Thyroid gland (tissue), 4 donors: ENCODE data around the gene TSPAN12.

ENCODE experiments used
- CTCF ChIP-seq, 6 experiments: fragments of 200-600 bp in 3 of 6; fragments of 450-650 bp in 3 of 6; sonication (generic) in 3 of 6; IDR thresholded peaks; one replicate each; pipeline ENCODE4 v1.5.1; 2016 to 2019; ENCODE audit warnings: antibody characterized with exemption in 6 of 6, mild to moderate bottlenecking in 2 of 6, inconsistent platforms in 1 of 6, moderate library complexity in 1 of 6
- POLR2A ChIP-seq, 2 donors: fragments of 450-650 bp; IDR thresholded peaks; one replicate each; pipeline ENCODE4 v1.6.1; 2017; ENCODE audit warnings: antibody characterized with exemption in 2 of 2, mild to moderate bottlenecking in 2 of 2, moderate library complexity in 1 of 2

DNA sequence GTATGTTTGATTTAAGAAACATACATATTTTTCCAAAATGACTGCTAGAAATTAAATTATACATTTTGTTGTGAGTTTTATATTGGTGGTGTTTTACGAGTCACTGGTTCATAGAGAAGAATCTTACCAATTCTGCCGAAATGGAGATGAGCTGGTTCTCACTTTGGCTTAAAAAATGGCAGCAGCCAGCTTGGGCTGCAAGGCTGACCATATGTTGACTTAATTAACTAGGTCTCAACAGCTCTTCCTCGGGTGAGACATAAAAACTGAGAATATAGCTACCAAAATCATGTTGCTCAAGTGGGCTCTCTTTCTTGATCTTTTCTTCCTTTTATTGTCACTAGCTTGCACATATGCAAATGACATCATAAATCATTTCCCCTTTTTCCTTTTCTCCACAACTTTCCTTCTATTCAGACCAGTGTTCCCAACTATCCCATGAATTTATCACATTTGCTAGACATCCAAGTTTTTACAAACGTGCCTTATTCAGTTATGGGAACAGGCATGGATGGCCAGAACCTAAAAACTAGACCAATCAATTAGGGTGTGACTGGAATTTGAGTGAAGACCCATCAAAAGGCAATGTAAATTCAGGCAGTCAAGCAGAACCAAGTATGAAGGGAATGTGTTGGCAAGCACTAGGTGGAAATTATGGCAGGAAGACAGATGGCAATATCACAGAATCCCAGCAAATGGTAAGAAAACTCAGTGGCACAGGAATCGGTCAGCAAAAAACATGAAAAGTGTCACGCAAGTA lies 6.4 kb upstream of the TSPAN12 start:
- TF ChIP-seq CTCF (IDR thresholded peaks at IDR 0.05) = no peak
- no peak for TF ChIP-seq POLR2A (IDR thresholded peaks at IDR 0.05)
